ENCODE data around the gene TBC1D3I. TPM values are rescaled to one million over a fixed set of nuclear protein-coding genes. Genes with fewer than 3 reads are reported as not detected.
"Not testable (repeated sequence)": the region's sequence is repeated elsewhere in the genome, so short reads cannot be mapped to it uniquely, and the experiment has no call there.

The TBC1D3I gene
- total and polyA plus RNA-seq, 7 experiments from 2014 or later: 0.16 to 1.1 (median 0.56) TPM; not detected in 1

DNA sequence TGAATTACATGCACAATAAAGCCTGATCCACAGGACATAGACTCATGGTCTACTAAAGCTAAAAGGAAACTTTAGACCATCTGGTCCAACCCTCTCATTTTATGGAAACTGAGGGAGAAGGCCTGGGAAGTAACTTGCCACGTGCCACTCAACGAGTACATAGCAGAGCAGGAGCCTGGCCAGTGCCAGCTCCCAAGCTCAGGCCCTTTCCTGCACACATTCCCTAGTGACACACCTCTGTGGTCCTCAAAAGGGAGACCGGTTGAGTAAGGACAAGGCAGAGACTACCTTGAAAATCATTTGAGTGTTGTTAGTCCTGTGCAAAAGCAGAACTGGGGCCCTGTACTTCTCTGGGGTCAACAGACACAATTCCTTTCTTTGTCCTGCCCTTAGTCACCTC, 50.7 kb downstream of the TBC1D3I start:
- POLR2A ChIA-PET: interaction anchor here (0.6 kb wide), 1 partner anchor 1543 kb away, joined by 4 read pairs; no protein-coding TSS in a partner anchor
- H3K27me3 Mint-ChIP-seq: peaks cover 21 to 52% (median 29%) of the 10 kb centered on the region in 5 donors
- Histone ChIP-seq H3K36me3 (ENCODE audit: control insufficient read depth in 2 of 3, insufficient read depth in 3 of 3, low read length in 3 of 3) (no peaks in the 10 kb centered on the region), H3K4me1 (ENCODE audit: control insufficient read depth in 2 of 2, insufficient read depth in 2 of 2, low read length in 2 of 2) (peaks cover 0 to 44% of the 10 kb centered on the region in 2 donors), H3K9me3 (ENCODE audit: control insufficient read depth in 2 of 3, low read length in 3 of 3) (no peaks in the 10 kb centered on the region), H3K4me3 (ENCODE audit: low read length) (no peak overlapping the region), H3K27me3 (ENCODE audit: control insufficient read depth in 2 of 2, insufficient read depth in 2 of 2, low read length in 2 of 2) (no peaks in the 10 kb centered on the region), H3K27ac (ENCODE audit: low read depth, low read length) (no peak overlapping the region)
- H3K36me3 Mint-ChIP-seq: no peaks in the 10 kb centered on the region
- CTCF ChIA-PET: no interaction called here
- DNase-seq (no peak), ATAC-seq (no peak)
- H3K4me3 Mint-ChIP-seq: no peak overlapping the region
- intact Hi-C loops (cut with micrococcal nuclease): no loop called here
- peaks cover 0 to 19% (median 0%) of the 10 kb centered on the region in 7 donors for H3K4me1 Mint-ChIP-seq
- no peak overlapping the region for H3K27ac Mint-ChIP-seq
- H3K9me3 Mint-ChIP-seq: peaks cover 0 to 8% (median 2%) of the 10 kb centered on the region in 11 donors

DNA sequence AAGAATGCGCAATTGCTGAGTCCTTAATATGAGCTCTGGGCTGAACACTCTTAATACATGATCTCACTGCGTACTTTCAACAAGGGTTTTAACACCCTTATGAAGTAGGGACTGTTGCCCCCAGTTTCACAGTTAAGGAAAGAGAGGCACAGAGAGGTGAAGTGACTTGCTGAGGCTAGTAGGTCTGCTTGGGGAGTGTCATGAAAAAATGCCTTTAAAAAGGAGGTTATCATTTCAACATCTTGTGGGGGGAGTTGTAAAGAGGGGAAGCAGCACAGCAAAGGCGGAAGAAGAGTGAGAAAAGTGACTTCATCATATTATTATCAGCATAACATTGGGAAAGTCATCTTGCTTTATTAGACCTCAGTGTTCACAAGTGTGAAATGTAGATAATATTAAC, 51.4 kb downstream of the TBC1D3I start:
- H3K4me3 ChIP-seq (ENCODE audit: low read length): no peak overlapping the region
- no peak overlapping the region for H3K27ac ChIP-seq (ENCODE audit: low read depth, low read length)
- peaks cover 0 to 4% (median 0%) of the 10 kb centered on the region in 11 donors for H3K9me3 Mint-ChIP-seq
- no peaks in the 10 kb centered on the region for H3K27me3 ChIP-seq (ENCODE audit: control insufficient read depth in 2 of 2, insufficient read depth in 2 of 2, low read length in 2 of 2)
- no peak for DNase-seq
- H3K27ac Mint-ChIP-seq: no peak overlapping the region
- peaks cover 0 to 44% of the 10 kb centered on the region in 2 donors for H3K4me1 ChIP-seq (ENCODE audit: control insufficient read depth in 2 of 2, insufficient read depth in 2 of 2, low read length in 2 of 2)
- no peaks in the 10 kb centered on the region for H3K36me3 ChIP-seq (ENCODE audit: control insufficient read depth in 2 of 3, insufficient read depth in 3 of 3, low read length in 3 of 3)
- ChIA-PET POLR2A (no interaction called here), CTCF (no interaction called here)
- ATAC-seq: peak; percentile 25
- H3K9me3 ChIP-seq (ENCODE audit: control insufficient read depth in 2 of 3, low read length in 3 of 3): no peaks in the 10 kb centered on the region
- intact Hi-C loops (cut with micrococcal nuclease): no loop called here
- peak overlapping the region in 1 of 10 donors; percentile 6 for H3K4me3 Mint-ChIP-seq
- H3K4me1 Mint-ChIP-seq: peaks cover 0 to 19% (median 0%) of the 10 kb centered on the region in 7 donors
- H3K27me3 Mint-ChIP-seq: peaks cover 15 to 46% (median 25%) of the 10 kb centered on the region in 5 donors
- H3K36me3 Mint-ChIP-seq: no peaks in the 10 kb centered on the region

DNA sequence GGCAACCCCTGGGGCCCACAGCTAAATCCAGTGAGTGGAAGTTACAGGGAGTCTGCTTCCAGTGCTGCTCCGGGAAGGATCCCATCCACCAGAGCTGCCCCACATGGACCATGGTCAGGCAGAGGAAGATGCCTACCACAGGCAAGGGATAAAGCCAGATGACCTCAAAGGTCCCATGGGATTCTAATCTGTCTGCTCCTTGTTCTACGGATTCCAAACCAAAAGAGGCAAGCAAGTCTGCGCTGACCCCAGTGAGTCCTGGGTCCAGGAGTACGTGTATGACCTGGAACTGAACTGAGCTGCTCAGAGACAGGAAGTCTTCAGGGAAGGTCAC, 52.1 kb downstream of the TBC1D3I start:
- Histone ChIP-seq H3K27me3 (ENCODE audit: control insufficient read depth in 2 of 2, insufficient read depth in 2 of 2, low read length in 2 of 2) (no peaks in the 10 kb centered on the region), H3K27ac (ENCODE audit: low read depth, low read length) (no peak overlapping the region)

DNA sequence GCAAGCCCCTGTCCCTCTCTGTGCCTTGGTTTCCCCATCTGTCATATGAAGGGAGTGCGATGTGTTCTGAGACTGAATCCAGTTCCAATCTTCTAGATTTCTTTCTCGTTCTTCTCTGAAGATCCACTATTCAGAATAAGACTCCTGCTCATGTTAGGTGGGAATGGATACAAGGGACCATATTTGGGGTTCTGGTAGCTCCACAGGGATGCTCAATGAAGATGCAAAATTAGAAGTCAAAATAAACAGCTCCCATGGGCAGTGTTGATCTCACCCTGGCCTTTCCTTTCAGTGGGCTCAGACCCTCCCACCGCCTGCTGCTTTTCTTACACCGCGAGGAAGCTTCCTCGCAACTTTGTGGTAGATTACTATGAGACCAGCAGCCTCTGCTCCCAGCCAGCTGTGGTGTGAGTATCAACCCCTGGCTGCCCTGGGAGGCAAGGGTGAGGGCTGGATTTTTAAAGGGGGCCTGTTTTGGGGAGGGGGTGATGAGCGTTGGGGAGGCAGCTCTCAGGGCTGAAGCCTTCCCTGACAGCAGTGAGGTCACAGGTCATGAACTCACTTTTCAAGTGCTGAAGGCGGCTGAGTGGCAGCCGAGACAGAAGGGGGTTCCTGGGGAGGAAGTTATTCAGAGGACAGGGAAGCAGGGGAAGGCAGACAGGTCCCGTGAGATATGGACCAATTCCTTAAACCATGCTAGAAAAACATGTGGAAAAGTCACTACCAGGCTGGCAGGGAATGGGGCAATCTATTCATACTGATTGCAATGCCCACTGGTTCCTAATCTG, 52.7 kb downstream of the TBC1D3I start:
- Mint-ChIP-seq H3K27me3 (peaks cover 13 to 40% (median 25%) of the 10 kb centered on the region in 5 donors), H3K4me1 (peaks cover 0 to 20% (median 0%) of the 10 kb centered on the region in 7 donors), H3K27ac (peak overlapping the region in 2 of 9 donors; percentile 7 to 8), H3K4me3 (peak overlapping the region in 1 of 10 donors; percentile 59)
- DNase-seq; POLR2A ChIA-PET; H3K9me3 ChIP-seq (ENCODE audit: control insufficient read depth in 2 of 3, low read length in 3 of 3); CTCF ChIA-PET; H3K4me3 ChIP-seq (ENCODE audit: low read length); intact Hi-C loops (cut with micrococcal nuclease); H3K27ac ChIP-seq (ENCODE audit: low read depth, low read length); H3K27me3 ChIP-seq (ENCODE audit: control insufficient read depth in 2 of 2, insufficient read depth in 2 of 2, low read length in 2 of 2); H3K9me3 Mint-ChIP-seq; H3K36me3 Mint-ChIP-seq; H3K36me3 ChIP-seq (ENCODE audit: control insufficient read depth in 2 of 3, insufficient read depth in 3 of 3, low read length in 3 of 3): not testable (repeated sequence)
- H3K4me1 ChIP-seq (ENCODE audit: control insufficient read depth in 2 of 2, insufficient read depth in 2 of 2, low read length in 2 of 2): peaks cover 0 to 44% of the 10 kb centered on the region in 2 donors
- peak; percentile 42 for ATAC-seq

More for the DNA sequence above, 52.1 kb downstream of the TBC1D3I start:
- H3K36me3 ChIP-seq (ENCODE audit: control insufficient read depth in 2 of 3, insufficient read depth in 3 of 3, low read length in 3 of 3): no peaks in the 10 kb centered on the region
- peaks cover 0 to 44% of the 10 kb centered on the region in 2 donors for H3K4me1 ChIP-seq (ENCODE audit: control insufficient read depth in 2 of 2, insufficient read depth in 2 of 2, low read length in 2 of 2)
- DNase-seq (no peak), ATAC-seq (no peak)
- H3K9me3 Mint-ChIP-seq: no peaks in the 10 kb centered on the region
- H3K27ac Mint-ChIP-seq: no peak overlapping the region
- H3K4me3 ChIP-seq (ENCODE audit: low read length): no peak overlapping the region
- ChIA-PET POLR2A (no interaction called here), CTCF (no interaction called here)
- no peaks in the 10 kb centered on the region for H3K9me3 ChIP-seq (ENCODE audit: control insufficient read depth in 2 of 3, low read length in 3 of 3)
- H3K27me3 Mint-ChIP-seq: peaks cover 12 to 41% (median 22%) of the 10 kb centered on the region in 5 donors
- intact Hi-C loops (cut with micrococcal nuclease): no loop called here
- peaks cover 0 to 19% (median 0%) of the 10 kb centered on the region in 7 donors for H3K4me1 Mint-ChIP-seq
- no peaks in the 10 kb centered on the region for H3K36me3 Mint-ChIP-seq
- peak overlapping the region in 1 of 10 donors; percentile 59 for H3K4me3 Mint-ChIP-seq

DNA sequence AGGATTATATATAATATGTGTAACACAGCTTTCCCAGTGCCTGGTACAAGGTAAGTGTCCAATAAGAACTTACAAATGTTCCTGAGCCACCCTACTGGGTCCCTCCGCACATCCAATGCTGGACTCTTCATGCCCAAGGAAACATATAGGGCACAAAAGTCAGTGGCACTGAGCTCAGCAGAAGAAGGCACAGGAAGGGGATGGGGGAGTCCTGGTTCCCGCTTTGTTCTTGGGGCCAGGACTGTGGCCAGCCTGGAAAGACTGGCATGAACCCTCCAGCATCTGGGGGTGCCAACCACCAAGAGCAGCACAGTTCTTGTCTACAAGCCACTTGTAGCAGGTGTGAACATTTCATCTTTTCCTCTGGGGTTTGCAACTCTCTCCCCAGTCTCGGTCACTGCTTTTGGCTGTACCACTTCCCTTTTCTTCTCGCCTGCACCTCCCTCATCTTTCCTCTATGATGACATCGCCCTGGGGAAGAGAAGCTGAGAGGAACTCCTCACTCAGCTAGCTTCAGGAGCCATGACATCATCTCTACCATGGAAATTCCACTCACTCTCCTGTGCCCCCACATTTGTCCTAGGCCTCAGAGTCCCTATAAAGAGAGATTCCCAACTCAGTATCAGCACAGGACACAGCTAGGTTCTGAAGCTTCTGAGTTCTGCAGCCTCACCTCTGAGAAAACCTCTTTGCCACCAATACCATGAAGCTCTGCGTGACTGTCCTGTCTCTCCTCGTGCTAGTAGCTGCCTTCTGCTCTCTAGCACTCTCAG, 53.7 kb downstream of the TBC1D3I start, which contains the start of gene CCL4L2:
TSS of gene CCL4L2 (plus strand) at position 625 of the 773 bp plus-strand sequence.
- Mint-ChIP-seq H3K27me3 (peaks cover 17 to 47% (median 29%) of the 10 kb centered on the region in 5 donors), H3K27ac (peak within 1 kb of the TSS in 2 of 9 donors; percentile 7 to 8), H3K4me1 (peaks cover 0 to 23% (median 0%) of the 10 kb centered on the region in 7 donors), H3K4me3 (peak within 1 kb of the TSS in 1 of 10 donors; percentile 59)
- CTCF ChIA-PET; H3K4me3 ChIP-seq (ENCODE audit: low read length); H3K27me3 ChIP-seq (ENCODE audit: control insufficient read depth in 2 of 2, insufficient read depth in 2 of 2, low read length in 2 of 2); H3K9me3 Mint-ChIP-seq; POLR2A ChIA-PET; H3K36me3 Mint-ChIP-seq; H3K36me3 ChIP-seq (ENCODE audit: control insufficient read depth in 2 of 3, insufficient read depth in 3 of 3, low read length in 3 of 3); intact Hi-C loops (cut with micrococcal nuclease); DNase-seq; H3K27ac ChIP-seq (ENCODE audit: low read depth, low read length); H3K9me3 ChIP-seq (ENCODE audit: control insufficient read depth in 2 of 3, low read length in 3 of 3): not testable (repeated sequence)
- peaks cover 0 to 54% of the 10 kb centered on the region in 2 donors for H3K4me1 ChIP-seq (ENCODE audit: control insufficient read depth in 2 of 2, insufficient read depth in 2 of 2, low read length in 2 of 2)
- peak; percentile 82 for ATAC-seq

DNA sequence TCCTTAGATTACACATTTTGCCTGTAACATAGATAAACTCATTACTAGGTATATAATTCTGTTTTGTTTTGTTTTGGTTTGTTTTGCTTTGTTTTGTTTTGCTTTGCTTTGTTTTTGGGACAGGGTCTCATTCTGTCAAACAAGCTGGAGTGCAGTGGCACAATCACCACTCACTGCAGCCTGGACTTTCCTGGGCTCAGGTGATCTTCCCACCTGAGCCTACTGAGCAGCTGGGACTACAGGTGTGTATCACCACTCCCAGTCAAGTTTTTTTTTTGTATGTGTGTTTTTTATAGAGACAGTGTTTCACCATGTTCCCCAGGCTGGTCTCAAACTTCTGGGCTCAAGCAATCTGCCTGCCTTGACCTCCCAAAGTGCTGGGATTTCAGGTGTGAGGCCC, 54.8 kb downstream of the TBC1D3I start:
- Mint-ChIP-seq H3K36me3 (no peaks in the 10 kb centered on the region), H3K4me3 (no peak overlapping the region), H3K27ac (no peak overlapping the region), H3K9me3 (no peaks in the 10 kb centered on the region), H3K27me3 (peaks cover 17 to 51% (median 29%) of the 10 kb centered on the region in 5 donors), H3K4me1 (peaks cover 0 to 23% (median 0%) of the 10 kb centered on the region in 7 donors)
- H3K27ac ChIP-seq (ENCODE audit: low read depth, low read length): no peak overlapping the region
- H3K9me3 ChIP-seq (ENCODE audit: control insufficient read depth in 2 of 3, low read length in 3 of 3): no peaks in the 10 kb centered on the region
- ChIA-PET POLR2A (no interaction called here), CTCF (no interaction called here)
- no peaks in the 10 kb centered on the region for H3K36me3 ChIP-seq (ENCODE audit: control insufficient read depth in 2 of 3, insufficient read depth in 3 of 3, low read length in 3 of 3)
- intact Hi-C loops (cut with micrococcal nuclease): no loop called here
- peaks cover 0 to 49% of the 10 kb centered on the region in 2 donors for H3K4me1 ChIP-seq (ENCODE audit: control insufficient read depth in 2 of 2, insufficient read depth in 2 of 2, low read length in 2 of 2)
- ATAC-seq (no peak), DNase-seq (no peak)
- H3K27me3 ChIP-seq (ENCODE audit: control insufficient read depth in 2 of 2, insufficient read depth in 2 of 2, low read length in 2 of 2): no peaks in the 10 kb centered on the region
- H3K4me3 ChIP-seq (ENCODE audit: low read length): no peak overlapping the region
